SK-N-MC (cell line): ENCODE results near the gene HBS1L.

ENCODE experiments used
- EZH2 ChIP-seq: fragments of 200-600 bp; sonication (generic); IDR thresholded peaks from one replicate; pipeline ENCODE4 v1.6.1; 2017; ENCODE audit warnings: antibody characterized with exemption
- POLR2AphosphoS5 ChIP-seq: IDR thresholded peaks from 2 replicates; pipeline ENCODE4 v1.6.1; 2012; ENCODE audit warnings: mild to moderate bottlenecking, low read depth, low read length, borderline replicate concordance

DNA sequence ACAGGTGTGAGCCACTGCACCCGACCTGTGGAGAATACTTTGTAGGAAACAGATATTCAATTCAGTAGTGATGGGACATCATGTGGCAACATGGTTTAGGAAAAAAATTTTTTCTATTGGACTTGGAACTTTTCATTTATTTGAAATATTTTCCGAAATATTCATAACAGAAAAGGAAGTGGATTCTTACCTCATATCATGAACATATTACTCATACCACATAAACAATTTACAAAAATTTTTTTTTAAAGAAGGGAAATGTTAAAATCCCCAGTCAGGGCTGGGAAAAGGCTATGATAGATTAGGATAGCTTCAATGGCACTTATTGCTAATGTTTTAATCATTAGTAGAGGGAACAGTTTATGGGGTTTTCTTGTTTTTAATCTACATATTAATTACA lies 97.9 kb downstream of the HBS1L start:
- TF ChIP-seq EZH2 (no peak), POLR2AphosphoS5 (no peak)
